ENCODE data around the gene PRPF38A.
A peak's percentile ranks its signal among the peaks of the same experiment; 100 is the strongest.

PRPF38A gene

DNA sequence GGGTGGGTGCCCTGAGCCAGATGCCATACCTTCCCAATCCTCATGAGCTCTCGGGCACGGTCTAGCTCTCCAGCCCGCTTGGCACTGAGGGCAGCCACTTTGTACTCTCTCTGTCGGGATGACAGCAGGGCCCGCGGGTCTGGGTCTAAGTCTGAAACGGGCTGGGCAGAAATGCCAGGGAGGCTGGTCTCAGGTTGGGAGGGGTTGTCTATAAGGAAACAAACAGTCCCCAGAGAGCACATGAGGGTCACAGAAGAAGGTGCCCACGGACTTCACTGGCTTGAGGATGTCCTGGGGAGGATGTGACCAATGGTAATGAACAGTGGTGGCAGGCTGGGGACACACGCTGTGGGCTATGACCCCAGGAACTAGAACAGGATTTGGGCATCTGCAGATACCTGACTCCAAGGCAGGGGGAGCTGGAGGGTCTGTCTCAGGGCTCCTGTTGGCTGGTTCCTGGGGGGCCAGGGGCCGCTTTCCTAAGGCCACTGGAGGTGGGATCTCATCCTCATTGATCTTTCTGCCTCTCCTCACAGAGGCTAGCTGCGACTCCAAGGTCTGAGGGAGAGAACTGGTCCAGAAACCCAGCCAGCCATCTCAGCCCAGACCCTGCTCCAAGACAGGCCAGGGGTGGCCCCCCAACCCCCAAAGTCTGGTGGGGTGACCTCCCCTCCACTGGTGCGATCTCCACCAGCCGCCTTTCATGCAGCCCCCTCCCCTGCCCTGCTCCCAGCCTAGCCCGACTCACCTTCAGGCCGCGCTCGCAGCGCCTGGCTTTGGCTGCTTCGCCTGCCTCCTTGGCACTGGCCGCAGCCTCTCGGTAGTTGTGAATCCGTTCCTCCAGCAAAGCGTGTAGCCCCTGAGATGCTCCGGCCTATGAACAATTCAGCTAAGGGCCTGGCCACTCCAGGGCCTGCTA lies 44.5 kb upstream of the PRPF38A start:
- H3K4me3 ChIP-seq (ENCODE audit: low read depth, low read length) = no peak overlapping the region
- DNase-seq (ENCODE audit: low read depth) = no peak
- TF ChIP-seq, protein P1, sequence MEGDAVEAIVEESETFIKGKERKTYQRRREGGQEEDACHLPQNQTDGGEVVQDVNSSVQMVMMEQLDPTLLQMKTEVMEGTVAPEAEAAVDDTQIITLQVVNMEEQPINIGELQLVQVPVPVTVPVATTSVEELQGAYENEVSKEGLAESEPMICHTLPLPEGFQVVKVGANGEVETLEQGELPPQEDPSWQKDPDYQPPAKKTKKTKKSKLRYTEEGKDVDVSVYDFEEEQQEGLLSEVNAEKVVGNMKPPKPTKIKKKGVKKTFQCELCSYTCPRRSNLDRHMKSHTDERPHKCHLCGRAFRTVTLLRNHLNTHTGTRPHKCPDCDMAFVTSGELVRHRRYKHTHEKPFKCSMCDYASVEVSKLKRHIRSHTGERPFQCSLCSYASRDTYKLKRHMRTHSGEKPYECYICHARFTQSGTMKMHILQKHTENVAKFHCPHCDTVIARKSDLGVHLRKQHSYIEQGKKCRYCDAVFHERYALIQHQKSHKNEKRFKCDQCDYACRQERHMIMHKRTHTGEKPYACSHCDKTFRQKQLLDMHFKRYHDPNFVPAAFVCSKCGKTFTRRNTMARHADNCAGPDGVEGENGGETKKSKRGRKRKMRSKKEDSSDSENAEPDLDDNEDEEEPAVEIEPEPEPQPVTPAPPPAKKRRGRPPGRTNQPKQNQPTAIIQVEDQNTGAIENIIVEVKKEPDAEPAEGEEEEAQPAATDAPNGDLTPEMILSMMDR (IDR thresholded peaks at IDR 0.05; ENCODE audit: insufficient read depth, low read depth, low read length, missing control alignments) = no peak

DNA sequence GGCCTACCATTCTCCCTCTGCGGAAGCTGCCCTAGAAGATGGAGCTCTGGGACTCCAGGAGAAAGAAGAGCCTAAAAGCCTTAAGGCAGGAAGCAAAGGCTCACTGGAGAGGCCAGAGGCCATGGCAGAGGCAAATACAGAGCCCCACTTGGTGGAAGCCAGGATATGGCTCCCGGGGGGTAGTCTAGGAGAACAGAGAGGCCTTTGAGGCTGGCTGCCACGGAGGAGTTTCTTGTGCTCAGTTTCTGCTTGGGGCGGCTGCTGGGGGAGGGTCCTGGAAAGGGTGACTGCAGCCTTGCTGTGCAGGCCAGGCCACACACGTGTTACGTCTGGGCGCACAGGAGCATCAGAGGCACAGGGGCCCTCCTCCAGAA lies 43.8 kb upstream of the PRPF38A start:
- DNase-seq (ENCODE audit: low read depth) = no peak
- H3K4me3 ChIP-seq (ENCODE audit: low read depth, low read length) = no peak overlapping the region
- TF ChIP-seq, protein P1 (IDR thresholded peaks at IDR 0.05; ENCODE audit: insufficient read depth, low read depth, low read length, missing control alignments) = no peak

DNA sequence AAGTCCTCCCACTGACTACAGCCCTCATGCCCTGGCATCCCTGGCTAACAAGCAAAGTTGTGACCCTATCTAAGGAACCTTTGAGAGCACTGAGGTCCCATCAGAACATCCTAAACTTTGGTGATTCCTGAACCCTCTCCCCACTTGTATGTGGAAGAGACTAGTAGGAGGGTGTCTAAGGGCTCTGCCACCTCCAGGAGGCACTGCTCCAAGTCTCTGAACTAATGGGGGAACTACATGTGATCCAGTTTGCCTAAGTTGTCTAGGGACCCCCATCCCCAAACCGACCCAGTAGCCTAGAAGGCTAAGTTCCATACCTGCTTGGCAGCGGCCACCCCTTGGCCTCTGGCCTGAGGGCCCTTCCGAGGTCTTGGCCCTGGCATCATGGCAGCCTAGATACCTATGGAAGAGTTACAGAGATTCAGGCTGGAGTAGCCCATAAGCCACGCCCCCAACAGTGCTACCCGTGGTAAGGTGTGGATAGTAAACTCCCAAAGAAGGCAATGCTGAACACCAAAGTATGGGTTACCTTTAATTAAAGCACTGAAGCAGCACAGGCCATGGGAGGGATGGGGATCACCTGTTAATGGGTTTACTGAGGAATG lies 40.1 kb upstream of the PRPF38A start:
- H3K4me3 ChIP-seq (ENCODE audit: low read depth, low read length) = peak overlapping the region; percentile 94; the same call in 1 of the 2 replicates
- DNase-seq (ENCODE audit: low read depth) = no peak
- TF ChIP-seq, protein P1 (IDR thresholded peaks at IDR 0.05; ENCODE audit: insufficient read depth, low read depth, low read length, missing control alignments) = peak; percentile 2

DNA sequence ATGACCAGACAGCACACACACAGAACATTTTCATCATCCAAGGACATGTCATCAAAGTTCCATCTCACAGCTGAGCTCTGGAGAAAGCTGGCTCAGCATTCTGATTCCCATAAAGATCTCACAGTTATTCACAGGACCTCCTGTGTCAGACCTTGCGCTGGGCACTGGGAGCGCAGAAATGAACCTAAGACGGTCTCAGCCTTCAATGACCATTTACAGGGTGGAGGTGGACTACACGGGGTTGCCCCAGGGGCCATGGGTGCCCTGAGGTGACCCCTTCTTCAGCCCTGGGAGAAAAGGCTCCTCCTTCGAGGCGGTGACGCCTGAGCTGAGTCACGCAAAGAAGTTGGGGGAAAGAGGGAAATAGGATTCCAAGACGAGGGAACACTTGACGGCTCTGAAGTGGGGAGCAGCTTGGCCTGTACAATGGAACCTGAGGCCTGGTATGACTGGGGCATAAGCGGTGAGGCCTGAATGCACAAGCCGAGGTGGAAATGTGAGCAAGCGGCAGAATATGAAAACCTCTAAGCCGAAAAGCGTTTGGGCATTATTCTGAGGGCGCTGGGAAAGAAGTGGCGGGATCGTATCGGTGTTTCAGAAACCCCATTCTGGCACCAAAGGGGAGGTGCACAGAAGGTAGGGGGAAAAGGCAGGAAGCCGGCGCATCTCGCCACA lies 39.2 kb upstream of the PRPF38A start:
- DNase-seq (ENCODE audit: low read depth) = no peak
- TF ChIP-seq, protein P1 (IDR thresholded peaks at IDR 0.05; ENCODE audit: insufficient read depth, low read depth, low read length, missing control alignments) = no peak
- H3K4me3 ChIP-seq (ENCODE audit: low read depth, low read length) = peak overlapping the region; percentile 94

DNA sequence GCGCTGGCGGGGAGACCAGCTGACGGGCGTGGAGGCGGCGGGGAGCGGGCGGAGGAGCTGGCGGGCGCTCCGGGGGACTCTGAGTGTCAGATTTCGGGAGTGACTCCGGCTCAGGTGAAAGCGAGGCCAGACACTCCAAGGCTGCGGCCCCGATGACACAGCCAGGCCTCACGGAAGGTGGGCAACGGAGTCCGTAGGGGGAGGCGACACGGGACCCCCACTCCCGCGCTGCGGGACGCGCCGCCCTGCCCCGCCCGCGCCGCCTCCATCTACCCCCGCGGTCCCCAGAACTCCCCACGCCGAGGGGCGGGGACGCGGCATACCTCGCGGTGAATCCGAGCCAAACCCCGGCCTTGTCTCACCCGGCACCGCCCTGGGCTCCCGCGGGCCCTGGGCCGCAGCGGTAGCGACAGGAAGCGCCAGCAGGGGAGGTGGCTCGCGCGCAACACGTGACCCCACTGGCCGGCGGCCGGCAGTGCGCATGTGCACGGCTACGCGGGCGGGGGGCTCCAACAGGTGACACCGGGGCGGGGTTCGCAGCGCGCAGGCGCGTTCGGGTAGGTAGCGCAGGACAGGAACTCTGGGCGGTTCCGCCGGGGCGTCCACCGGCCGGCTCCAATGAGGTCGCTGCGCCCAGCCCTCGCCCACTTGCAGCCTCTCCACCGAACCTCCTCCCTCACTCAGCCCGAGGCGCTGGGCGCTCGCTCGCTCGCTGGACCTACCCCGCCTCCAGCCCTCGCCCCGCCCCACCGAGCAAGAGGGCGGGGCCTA lies 38.5 kb upstream of the PRPF38A start, which contains the start of gene CC2D1B:
CC2D1B (minus strand) TSS at position 460 of the 771 bp plus-strand sequence. CDS start 1,585 bp downstream, outside the sequence.
- peak; percentile 99 for DNase-seq (ENCODE audit: low read depth)
- H3K4me3 ChIP-seq (ENCODE audit: low read depth, low read length) = peak within 1 kb of the TSS; percentile 94
- TF ChIP-seq, protein P1 (IDR thresholded peaks at IDR 0.05; ENCODE audit: insufficient read depth, low read depth, low read length, missing control alignments) = peak; percentile 14

DNA sequence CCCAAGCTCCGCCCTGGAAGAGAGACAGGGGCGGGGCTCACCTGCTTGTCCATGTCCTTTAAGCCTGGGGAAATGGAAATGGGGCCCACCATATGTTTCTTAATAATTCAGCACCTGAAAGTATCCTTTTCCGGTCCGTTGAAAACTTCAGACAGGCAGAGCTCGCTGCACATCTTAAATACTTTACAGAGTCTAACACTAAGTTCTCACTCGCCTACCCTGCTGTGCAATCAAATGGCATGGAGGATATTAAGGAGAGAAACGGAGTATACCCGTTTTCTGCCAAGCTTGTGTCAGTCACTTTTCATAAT lies 37.9 kb upstream of the PRPF38A start:
- DNase-seq (ENCODE audit: low read depth) = no peak
- peak overlapping the region; percentile 94 for H3K4me3 ChIP-seq (ENCODE audit: low read depth, low read length)
- TF ChIP-seq, protein P1 (IDR thresholded peaks at IDR 0.05; ENCODE audit: insufficient read depth, low read depth, low read length, missing control alignments) = no peak

Measured in GM12865 (cell line).